ENCODE data around the gene RPL19. TPM values are rescaled to one million over a fixed set of nuclear protein-coding genes. Genes with fewer than 3 reads are reported as not detected.

RPL19 gene
- total and polyA plus RNA-seq, 2 experiments from 2014 or later = 806 to 1,924 TPM

DNA sequence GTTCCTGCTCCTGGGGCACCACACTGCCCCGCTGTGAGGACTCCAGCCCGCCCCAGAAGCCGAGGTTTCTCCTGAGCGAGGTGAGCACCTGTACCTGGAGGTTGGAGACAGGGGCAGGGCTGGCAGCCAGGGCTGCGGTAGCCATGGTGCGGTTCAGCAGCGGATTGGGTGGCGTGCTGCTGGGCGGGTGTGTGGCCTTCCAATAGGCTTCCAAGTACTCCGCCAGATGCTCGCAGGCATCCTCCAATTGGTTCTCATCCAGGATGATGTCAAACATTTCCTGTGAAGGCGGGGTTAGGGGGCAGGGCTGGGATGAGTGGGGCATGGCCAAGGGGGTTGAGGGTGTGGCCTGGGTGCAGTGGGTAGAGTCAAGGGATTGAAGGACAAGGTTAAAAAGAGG is 22.8 kb upstream of the RPL19 start:
- H3K4me2 ChIP-seq = no peak overlapping the region
- H3K27me3 ChIP-seq = no peaks in the 10 kb centered on the region
- TF ChIP-seq, protein P1, sequence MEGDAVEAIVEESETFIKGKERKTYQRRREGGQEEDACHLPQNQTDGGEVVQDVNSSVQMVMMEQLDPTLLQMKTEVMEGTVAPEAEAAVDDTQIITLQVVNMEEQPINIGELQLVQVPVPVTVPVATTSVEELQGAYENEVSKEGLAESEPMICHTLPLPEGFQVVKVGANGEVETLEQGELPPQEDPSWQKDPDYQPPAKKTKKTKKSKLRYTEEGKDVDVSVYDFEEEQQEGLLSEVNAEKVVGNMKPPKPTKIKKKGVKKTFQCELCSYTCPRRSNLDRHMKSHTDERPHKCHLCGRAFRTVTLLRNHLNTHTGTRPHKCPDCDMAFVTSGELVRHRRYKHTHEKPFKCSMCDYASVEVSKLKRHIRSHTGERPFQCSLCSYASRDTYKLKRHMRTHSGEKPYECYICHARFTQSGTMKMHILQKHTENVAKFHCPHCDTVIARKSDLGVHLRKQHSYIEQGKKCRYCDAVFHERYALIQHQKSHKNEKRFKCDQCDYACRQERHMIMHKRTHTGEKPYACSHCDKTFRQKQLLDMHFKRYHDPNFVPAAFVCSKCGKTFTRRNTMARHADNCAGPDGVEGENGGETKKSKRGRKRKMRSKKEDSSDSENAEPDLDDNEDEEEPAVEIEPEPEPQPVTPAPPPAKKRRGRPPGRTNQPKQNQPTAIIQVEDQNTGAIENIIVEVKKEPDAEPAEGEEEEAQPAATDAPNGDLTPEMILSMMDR (IDR thresholded peaks at IDR 0.05; ENCODE audit: poor library complexity) = no peak
- no peak for TF ChIP-seq EZH2 (IDR thresholded peaks at IDR 0.05; ENCODE audit: borderline replicate concordance)
- DNase-seq (ENCODE audit: low spot score) = no peak
- no peak overlapping the region for H3K27ac ChIP-seq
- H4K20me1 ChIP-seq (ENCODE audit: insufficient read depth, poor library complexity, severe bottlenecking) = no peaks in the 10 kb centered on the region
- no peak overlapping the region for H2AFZ ChIP-seq
- 91% methylated on average over 12 of the region's 12 CpGs for WGBS (ENCODE audit: low lambda C conversion rate, missing lambda C conversion rate)
- H3K9me2 ChIP-seq (replicated peaks; ENCODE audit: insufficient read depth) = no peaks in the 10 kb centered on the region
- H3K36me3 ChIP-seq (replicated peaks; ENCODE audit: insufficient read depth, low read depth) = no peaks in the 10 kb centered on the region
- no peaks in the 10 kb centered on the region for H3K79me2 ChIP-seq
- no peaks in the 10 kb centered on the region for H3K4me1 ChIP-seq (ENCODE audit: insufficient read depth)
- no peak overlapping the region for H3K4me3 ChIP-seq
- no peaks in the 10 kb centered on the region for H3K9me3 ChIP-seq (ENCODE audit: low read depth)

DNA sequence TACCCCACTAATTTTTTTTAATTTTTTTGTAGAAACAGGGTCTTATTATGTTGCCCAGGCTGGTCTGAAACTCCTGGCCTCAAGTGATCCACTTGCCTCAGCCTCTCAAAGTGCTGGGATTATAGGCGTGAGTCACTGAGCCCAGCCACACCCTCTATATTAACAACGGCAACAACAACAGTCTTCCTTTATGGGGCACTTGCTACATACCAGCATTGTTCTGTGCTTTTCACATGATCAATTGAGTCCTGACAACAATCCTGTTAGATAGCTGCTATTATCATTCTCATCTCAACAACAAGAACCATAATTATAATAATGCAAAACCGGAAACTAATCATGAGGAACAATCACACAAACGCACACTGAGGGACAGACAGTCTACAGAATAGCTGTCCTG is 21.5 kb upstream of the RPL19 start:
- Histone ChIP-seq H3K4me3 (no peak overlapping the region), H3K9me3 (ENCODE audit: low read depth) (no peaks in the 10 kb centered on the region), H3K79me2 (no peaks in the 10 kb centered on the region), H3K36me3 (replicated peaks; ENCODE audit: insufficient read depth, low read depth) (no peaks in the 10 kb centered on the region), H3K4me2 (no peak overlapping the region), H3K9me2 (replicated peaks; ENCODE audit: insufficient read depth) (no peaks in the 10 kb centered on the region), H2AFZ (no peak overlapping the region), H4K20me1 (ENCODE audit: insufficient read depth, poor library complexity, severe bottlenecking) (no peaks in the 10 kb centered on the region), H3K27me3 (no peaks in the 10 kb centered on the region), H3K4me1 (ENCODE audit: insufficient read depth) (no peaks in the 10 kb centered on the region), H3K27ac (peak overlapping the region; percentile 52)
- WGBS (ENCODE audit: low lambda C conversion rate, missing lambda C conversion rate) = 65% methylated on average over 4 of the region's 4 CpGs
- DNase-seq (ENCODE audit: low spot score) = no peak
- TF ChIP-seq EZH2 (IDR thresholded peaks at IDR 0.05; ENCODE audit: borderline replicate concordance) (no peak), EZH2phosphoT487 (IDR thresholded peaks at IDR 0.05; ENCODE audit: low read depth, severe bottlenecking, unreplicated experiment) (no peak)
- TF ChIP-seq, protein P1 (IDR thresholded peaks at IDR 0.05; ENCODE audit: poor library complexity) = no peak

DNA sequence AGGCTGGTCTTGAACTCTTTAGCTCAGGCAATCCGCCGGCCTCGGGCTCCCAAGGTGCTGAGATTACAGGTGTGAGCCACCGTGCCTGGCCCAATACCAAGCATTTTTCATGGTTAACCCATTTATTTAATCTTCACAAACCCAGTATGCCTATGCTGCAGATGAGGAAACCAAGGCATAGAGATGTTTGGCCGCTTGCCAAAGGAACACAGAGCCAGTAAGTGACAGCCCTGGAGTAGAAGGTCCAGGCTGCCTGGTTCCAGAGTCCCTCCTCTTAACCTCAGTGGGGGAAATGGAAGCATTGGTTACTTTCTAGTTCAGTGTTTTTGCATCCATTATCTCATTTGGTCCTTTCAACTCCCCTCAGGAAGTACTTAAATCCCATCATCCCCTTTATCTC is 18.8 kb upstream of the RPL19 start:
- DNase-seq (ENCODE audit: low spot score) = no peak
- Histone ChIP-seq H3K9me2 (replicated peaks; ENCODE audit: insufficient read depth) (no peaks in the 10 kb centered on the region), H3K9me3 (ENCODE audit: low read depth) (no peaks in the 10 kb centered on the region), H2AFZ (no peak overlapping the region), H3K4me1 (ENCODE audit: insufficient read depth) (no peaks in the 10 kb centered on the region), H3K36me3 (replicated peaks; ENCODE audit: insufficient read depth, low read depth) (no peaks in the 10 kb centered on the region), H3K27ac (no peak overlapping the region), H3K79me2 (no peaks in the 10 kb centered on the region), H3K27me3 (no peaks in the 10 kb centered on the region), H4K20me1 (ENCODE audit: insufficient read depth, poor library complexity, severe bottlenecking) (no peaks in the 10 kb centered on the region), H3K4me2 (no peak overlapping the region), H3K4me3 (no peak overlapping the region)
- TF ChIP-seq EZH2phosphoT487 (IDR thresholded peaks at IDR 0.05; ENCODE audit: low read depth, severe bottlenecking, unreplicated experiment) = no peak
- TF ChIP-seq, protein P1 (IDR thresholded peaks at IDR 0.05; ENCODE audit: poor library complexity) = no peak
- WGBS (ENCODE audit: low lambda C conversion rate, missing lambda C conversion rate) = 92% methylated on average over 5 of the region's 5 CpGs

DNA sequence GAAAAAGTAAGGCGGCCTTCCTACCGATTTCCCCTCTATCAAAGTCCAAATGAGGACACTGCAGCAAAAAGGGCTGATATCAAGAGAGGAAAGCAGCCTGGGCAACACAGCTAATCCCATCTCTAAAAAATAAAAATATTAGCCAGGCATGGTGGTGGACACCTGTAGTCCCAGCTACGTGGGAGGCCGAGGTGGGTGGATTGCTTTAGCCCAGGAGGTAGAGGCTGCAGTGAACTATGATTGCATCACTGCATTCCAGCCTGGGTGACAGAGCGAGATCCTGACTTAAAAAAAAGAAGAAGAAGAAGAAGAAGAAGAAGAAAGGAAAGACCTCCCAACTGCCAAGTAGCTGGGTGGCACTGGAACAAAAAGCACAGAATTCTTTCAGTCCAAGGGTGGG is 17.0 kb upstream of the RPL19 start:
- no peak for DNase-seq (ENCODE audit: low spot score)
- H3K36me3 ChIP-seq (replicated peaks; ENCODE audit: insufficient read depth, low read depth) = no peaks in the 10 kb centered on the region
- H3K4me1 ChIP-seq (ENCODE audit: insufficient read depth) = no peaks in the 10 kb centered on the region
- H3K4me2 ChIP-seq = no peak overlapping the region
- no peak for TF ChIP-seq EZH2 (IDR thresholded peaks at IDR 0.05; ENCODE audit: borderline replicate concordance)
- TF ChIP-seq, protein P1 (IDR thresholded peaks at IDR 0.05; ENCODE audit: poor library complexity) = no peak
- TF ChIP-seq EZH2phosphoT487 (IDR thresholded peaks at IDR 0.05; ENCODE audit: low read depth, severe bottlenecking, unreplicated experiment) = no peak
- H3K9me3 ChIP-seq (ENCODE audit: low read depth) = no peaks in the 10 kb centered on the region
- H2AFZ ChIP-seq = no peak overlapping the region
- 95% methylated on average over 5 of the region's 5 CpGs for WGBS (ENCODE audit: low lambda C conversion rate, missing lambda C conversion rate)
- no peaks in the 10 kb centered on the region for H3K9me2 ChIP-seq (replicated peaks; ENCODE audit: insufficient read depth)
- H4K20me1 ChIP-seq (ENCODE audit: insufficient read depth, poor library complexity, severe bottlenecking) = no peaks in the 10 kb centered on the region
- H3K4me3 ChIP-seq = no peak overlapping the region
- no peaks in the 10 kb centered on the region for H3K79me2 ChIP-seq
- no peak overlapping the region for H3K27ac ChIP-seq
- H3K27me3 ChIP-seq = no peaks in the 10 kb centered on the region
